WTC11 (cell line): ENCODE measurements around the gene PSD2.

Experiments
- CREM ChIP-seq: sonication (generic); formaldehyde crosslinking; IDR thresholded peaks from 2 replicates; pipeline ENCODE4 v1.8.1; 2022; ENCODE audit warnings: mild to moderate bottlenecking, missing genetic modification reagents, moderate library complexity
- NFYB ChIP-seq: sonication (generic); formaldehyde crosslinking; conservative IDR thresholded peaks from 2 replicates; pipeline ENCODE4 v1.8.0; 2022; ENCODE audit warnings: low read depth, missing genetic modification reagents
- NR2C2 ChIP-seq: sonication (generic); formaldehyde crosslinking; IDR thresholded peaks from 2 replicates; pipeline ENCODE4 v1.8.0; 2022; ENCODE audit warnings: mild to moderate bottlenecking, missing genetic modification reagents
- TEAD1 ChIP-seq: sonication (generic); formaldehyde crosslinking; IDR thresholded peaks from 2 replicates; pipeline ENCODE4 v1.8.0; 2022; ENCODE audit warnings: mild to moderate bottlenecking, missing genetic modification reagents
- ZNF138 ChIP-seq: sonication (generic); formaldehyde crosslinking; conservative IDR thresholded peaks from 2 replicates; pipeline ENCODE4 v1.8.1; 2022; ENCODE audit warnings: mild to moderate bottlenecking, moderate library complexity, missing genetic modification reagents
- ZNF263 ChIP-seq: sonication (generic); formaldehyde crosslinking; IDR thresholded peaks from 2 replicates; pipeline ENCODE4 v1.8.1; 2022; ENCODE audit warnings: low read depth, mild to moderate bottlenecking, moderate library complexity, missing genetic modification reagents
- ZNF416 ChIP-seq: fragments of 250-450 bp; sonication (Bioruptor Pico); IDR thresholded peaks from 2 replicates; pipeline ENCODE4 v1.9.0; 2021; ENCODE audit warnings: mild to moderate bottlenecking, inconsistent platforms
- TF ChIP-seq, protein P1 (sequence below): fragments of 200-600 bp; IDR thresholded peaks from 2 replicates; pipeline ENCODE4 v1.8.0; 2022; ENCODE audit warnings: antibody characterized with exemption
- TF ChIP-seq, protein P2 (sequence below): sonication (generic); formaldehyde crosslinking; IDR thresholded peaks from 2 replicates; pipeline ENCODE4 v1.8.0; 2022; ENCODE audit warnings: missing genetic modification reagents
- TF ChIP-seq, protein P3 (sequence below): sonication (generic); formaldehyde crosslinking; IDR thresholded peaks from 2 replicates; pipeline ENCODE4 v1.8.1; 2022; ENCODE audit warnings: mild to moderate bottlenecking, missing genetic modification reagents, moderate library complexity, borderline replicate concordance

- TF ChIP-seq, protein P1, sequence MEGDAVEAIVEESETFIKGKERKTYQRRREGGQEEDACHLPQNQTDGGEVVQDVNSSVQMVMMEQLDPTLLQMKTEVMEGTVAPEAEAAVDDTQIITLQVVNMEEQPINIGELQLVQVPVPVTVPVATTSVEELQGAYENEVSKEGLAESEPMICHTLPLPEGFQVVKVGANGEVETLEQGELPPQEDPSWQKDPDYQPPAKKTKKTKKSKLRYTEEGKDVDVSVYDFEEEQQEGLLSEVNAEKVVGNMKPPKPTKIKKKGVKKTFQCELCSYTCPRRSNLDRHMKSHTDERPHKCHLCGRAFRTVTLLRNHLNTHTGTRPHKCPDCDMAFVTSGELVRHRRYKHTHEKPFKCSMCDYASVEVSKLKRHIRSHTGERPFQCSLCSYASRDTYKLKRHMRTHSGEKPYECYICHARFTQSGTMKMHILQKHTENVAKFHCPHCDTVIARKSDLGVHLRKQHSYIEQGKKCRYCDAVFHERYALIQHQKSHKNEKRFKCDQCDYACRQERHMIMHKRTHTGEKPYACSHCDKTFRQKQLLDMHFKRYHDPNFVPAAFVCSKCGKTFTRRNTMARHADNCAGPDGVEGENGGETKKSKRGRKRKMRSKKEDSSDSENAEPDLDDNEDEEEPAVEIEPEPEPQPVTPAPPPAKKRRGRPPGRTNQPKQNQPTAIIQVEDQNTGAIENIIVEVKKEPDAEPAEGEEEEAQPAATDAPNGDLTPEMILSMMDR, result no peak
- TF ChIP-seq NFYB (CRISPR knock-in tag) (no peak), TEAD1 (no peak), CREM (CRISPR knock-in tag) (no peak), NR2C2 (CRISPR knock-in tag) (no peak), ZNF138 (CRISPR knock-in tag) (no peak), ZNF416 (CRISPR knock-in tag) (no peak), ZNF263 (CRISPR knock-in tag) (no peak)
- TF ChIP-seq, protein P2, sequence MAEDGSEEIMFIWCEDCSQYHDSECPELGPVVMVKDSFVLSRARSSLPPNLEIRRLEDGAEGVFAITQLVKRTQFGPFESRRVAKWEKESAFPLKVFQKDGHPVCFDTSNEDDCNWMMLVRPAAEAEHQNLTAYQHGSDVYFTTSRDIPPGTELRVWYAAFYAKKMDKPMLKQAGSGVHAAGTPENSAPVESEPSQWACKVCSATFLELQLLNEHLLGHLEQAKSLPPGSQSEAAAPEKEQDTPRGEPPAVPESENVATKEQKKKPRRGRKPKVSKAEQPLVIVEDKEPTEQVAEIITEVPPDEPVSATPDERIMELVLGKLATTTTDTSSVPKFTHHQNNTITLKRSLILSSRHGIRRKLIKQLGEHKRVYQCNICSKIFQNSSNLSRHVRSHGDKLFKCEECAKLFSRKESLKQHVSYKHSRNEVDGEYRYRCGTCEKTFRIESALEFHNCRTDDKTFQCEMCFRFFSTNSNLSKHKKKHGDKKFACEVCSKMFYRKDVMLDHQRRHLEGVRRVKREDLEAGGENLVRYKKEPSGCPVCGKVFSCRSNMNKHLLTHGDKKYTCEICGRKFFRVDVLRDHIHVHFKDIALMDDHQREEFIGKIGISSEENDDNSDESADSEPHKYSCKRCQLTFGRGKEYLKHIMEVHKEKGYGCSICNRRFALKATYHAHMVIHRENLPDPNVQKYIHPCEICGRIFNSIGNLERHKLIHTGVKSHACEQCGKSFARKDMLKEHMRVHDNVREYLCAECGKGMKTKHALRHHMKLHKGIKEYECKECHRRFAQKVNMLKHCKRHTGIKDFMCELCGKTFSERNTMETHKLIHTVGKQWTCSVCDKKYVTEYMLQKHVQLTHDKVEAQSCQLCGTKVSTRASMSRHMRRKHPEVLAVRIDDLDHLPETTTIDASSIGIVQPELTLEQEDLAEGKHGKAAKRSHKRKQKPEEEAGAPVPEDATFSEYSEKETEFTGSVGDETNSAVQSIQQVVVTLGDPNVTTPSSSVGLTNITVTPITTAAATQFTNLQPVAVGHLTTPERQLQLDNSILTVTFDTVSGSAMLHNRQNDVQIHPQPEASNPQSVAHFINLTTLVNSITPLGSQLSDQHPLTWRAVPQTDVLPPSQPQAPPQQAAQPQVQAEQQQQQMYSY (CRISPR knock-in tag), result no peak
- TF ChIP-seq, protein P3, sequence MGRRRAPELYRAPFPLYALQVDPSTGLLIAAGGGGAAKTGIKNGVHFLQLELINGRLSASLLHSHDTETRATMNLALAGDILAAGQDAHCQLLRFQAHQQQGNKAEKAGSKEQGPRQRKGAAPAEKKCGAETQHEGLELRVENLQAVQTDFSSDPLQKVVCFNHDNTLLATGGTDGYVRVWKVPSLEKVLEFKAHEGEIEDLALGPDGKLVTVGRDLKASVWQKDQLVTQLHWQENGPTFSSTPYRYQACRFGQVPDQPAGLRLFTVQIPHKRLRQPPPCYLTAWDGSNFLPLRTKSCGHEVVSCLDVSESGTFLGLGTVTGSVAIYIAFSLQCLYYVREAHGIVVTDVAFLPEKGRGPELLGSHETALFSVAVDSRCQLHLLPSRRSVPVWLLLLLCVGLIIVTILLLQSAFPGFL (CRISPR knock-in tag), result no peak
Measured at GRCh38 chr5:139770722-139771121, 24.9 kb upstream of the PSD2 start.
